H1 (cell line): ENCODE measurements around the gene LMNB1. TPM values are rescaled to one million over a fixed set of nuclear protein-coding genes. Genes with fewer than 3 reads are reported as not detected.

Source experiments
- CBX5 ChIP-seq: fragments of 300-800, 300-1000 bp; sonication (generic); IDR thresholded peaks from 2 replicates; pipeline ENCODE4 v1.7.1; 2016; ENCODE audit warnings: antibody characterized with exemption, low read length, low read depth
- CREB1 ChIP-seq: IDR thresholded peaks from 2 replicates; pipeline ENCODE4 v1.6.1; 2012; ENCODE audit warnings: inconsistent platforms
- JUN ChIP-seq: IDR thresholded peaks from 2 replicates; pipeline ENCODE4 v1.6.1; 2011; ENCODE audit warnings: low read depth, mild to moderate bottlenecking, improper control_type of control experiment, low read length
- SAP30 ChIP-seq: fragments of 300-600 bp; sonication (generic); IDR thresholded peaks from 2 replicates; pipeline ENCODE4 v1.7.1; 2012; ENCODE audit warnings: low read length, moderate library complexity, mild to moderate bottlenecking, inconsistent platforms; ENCODE audit not compliant: insufficient read depth, insufficient replicate concordance
- SIRT6 ChIP-seq: IDR thresholded peaks from one replicate; pipeline ENCODE4 v1.7.1; 2012; ENCODE audit warnings: low read length, inconsistent platforms
- SP1 ChIP-seq: IDR thresholded peaks from 2 replicates; pipeline ENCODE4 v1.6.1; 2011; ENCODE audit warnings: low read depth, low read length
- TBP ChIP-seq: IDR thresholded peaks from 2 replicates; pipeline ENCODE4 v1.6.1; 2011; ENCODE audit warnings: low read depth, low read length, improper control_type of control experiment
- polyA plus RNA-seq, 7 experiments: library from polyadenylated mRNA; depleted of rRNA in 3 of 7; stranded (reverse) in 5 of 7; unstranded in 2 of 7; fragments of >200 nt in 5 of 7; fragments of 200-250 nt in 2 of 7; gene quantifications; 1 replicate in 5 of 7; 2 replicates in 1 of 7; 4 replicates in 1 of 7; pipeline versions ENCODE4 v1.2.1 to v1.2.3, GENCODE V29; 2011 to 2013; ENCODE audit warnings: missing spikeins in 2 of 7, mixed read lengths in 2 of 7
- total RNA-seq: library from RNA; stranded (reverse); fragmentation: NEBNext Ultra II Directional; extraction: Animal tissue kit (Norgen Biotek cat#: 25700); gene quantifications from 2 replicates; pipeline ENCODE4 v1.2.1, GENCODE V29; 2021
- TF ChIP-seq, protein P1 (sequence below), 3 experiments: IDR thresholded peaks; 1 replicate in 2 of 3; 2 replicates in 1 of 3; pipeline versions ENCODE4 v1.5.1 to v1.6.1; 2011; ENCODE audit warnings: low read length in 3 of 3, mild to moderate bottlenecking in 3 of 3, inconsistent platforms in 2 of 3, low read depth in 1 of 3, moderate library complexity in 1 of 3; ENCODE audit not compliant: insufficient read depth in 1 of 3; ENCODE audit errors: control extremely low read depth in 1 of 3

The LMNB1 gene
- total and polyA plus RNA-seq, 2 of the 8 experiments (the other 6 are each of a cell fraction or from before 2014, with no cell fraction given) = 73.5 to 225 TPM

DNA sequence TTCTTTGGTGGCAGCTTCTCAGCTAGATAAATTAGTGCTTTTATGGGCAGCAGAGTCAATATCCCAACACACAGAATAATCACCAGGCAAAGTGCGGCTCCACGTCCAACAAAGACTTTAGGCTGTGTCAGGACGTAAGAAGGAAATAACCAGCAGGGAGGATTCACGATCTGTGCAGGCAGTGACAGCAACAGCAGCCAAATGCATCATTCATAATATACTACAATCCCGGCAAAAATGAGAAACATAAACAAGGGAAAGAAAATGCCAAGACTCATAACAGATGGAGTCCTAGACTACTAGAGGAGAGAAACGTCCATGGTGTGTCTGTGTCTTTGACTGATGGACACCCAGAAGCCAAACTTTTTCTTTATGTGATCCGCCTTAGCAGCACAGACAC lies 100.7 kb downstream of the LMNB1 start (continued):
- TF ChIP-seq, protein P1, sequence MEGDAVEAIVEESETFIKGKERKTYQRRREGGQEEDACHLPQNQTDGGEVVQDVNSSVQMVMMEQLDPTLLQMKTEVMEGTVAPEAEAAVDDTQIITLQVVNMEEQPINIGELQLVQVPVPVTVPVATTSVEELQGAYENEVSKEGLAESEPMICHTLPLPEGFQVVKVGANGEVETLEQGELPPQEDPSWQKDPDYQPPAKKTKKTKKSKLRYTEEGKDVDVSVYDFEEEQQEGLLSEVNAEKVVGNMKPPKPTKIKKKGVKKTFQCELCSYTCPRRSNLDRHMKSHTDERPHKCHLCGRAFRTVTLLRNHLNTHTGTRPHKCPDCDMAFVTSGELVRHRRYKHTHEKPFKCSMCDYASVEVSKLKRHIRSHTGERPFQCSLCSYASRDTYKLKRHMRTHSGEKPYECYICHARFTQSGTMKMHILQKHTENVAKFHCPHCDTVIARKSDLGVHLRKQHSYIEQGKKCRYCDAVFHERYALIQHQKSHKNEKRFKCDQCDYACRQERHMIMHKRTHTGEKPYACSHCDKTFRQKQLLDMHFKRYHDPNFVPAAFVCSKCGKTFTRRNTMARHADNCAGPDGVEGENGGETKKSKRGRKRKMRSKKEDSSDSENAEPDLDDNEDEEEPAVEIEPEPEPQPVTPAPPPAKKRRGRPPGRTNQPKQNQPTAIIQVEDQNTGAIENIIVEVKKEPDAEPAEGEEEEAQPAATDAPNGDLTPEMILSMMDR (IDR thresholded peaks at IDR 0.05; ENCODE audit: control extremely low read depth in 1 of 3, insufficient read depth in 1 of 3, low read depth in 1 of 3, low read length in 3 of 3) = no peak
- no peak for TF ChIP-seq CBX5
- no peak for TF ChIP-seq SAP30
- TF ChIP-seq CREB1 = no peak
- TF ChIP-seq SP1 = no peak
- no peak for TF ChIP-seq SIRT6
- TF ChIP-seq JUN = no peak
- TF ChIP-seq TBP = no peak
- TF ChIP-seq, all 59 proteins: peak for 0
